Hematopoietic multipotent progenitor cell treated with erythropoietin and hydrocortisone succinate and interleukin-3 and kit ligand, for 15 days (in vitro differentiated cells): ENCODE data around the gene CASKIN1.
"Not testable (repeated sequence)": the region's sequence is repeated elsewhere in the genome, so short reads cannot be mapped to it uniquely, and the experiment has no call there.

Experiments used
- DNase-seq: peaks from one replicate; pipeline ENCODE4 v3.0.0-alpha.2; 2015; ENCODE audit warnings: low spot score

The CASKIN1 gene

GRCh38 chr16:2196162-2196980 lies at the start of gene CASKIN1:
CASKIN1 (minus strand) TSS chr16:2196605; CDS start chr16:2196432, 173 bp downstream.
- DNase-seq = no peak

DNA sequence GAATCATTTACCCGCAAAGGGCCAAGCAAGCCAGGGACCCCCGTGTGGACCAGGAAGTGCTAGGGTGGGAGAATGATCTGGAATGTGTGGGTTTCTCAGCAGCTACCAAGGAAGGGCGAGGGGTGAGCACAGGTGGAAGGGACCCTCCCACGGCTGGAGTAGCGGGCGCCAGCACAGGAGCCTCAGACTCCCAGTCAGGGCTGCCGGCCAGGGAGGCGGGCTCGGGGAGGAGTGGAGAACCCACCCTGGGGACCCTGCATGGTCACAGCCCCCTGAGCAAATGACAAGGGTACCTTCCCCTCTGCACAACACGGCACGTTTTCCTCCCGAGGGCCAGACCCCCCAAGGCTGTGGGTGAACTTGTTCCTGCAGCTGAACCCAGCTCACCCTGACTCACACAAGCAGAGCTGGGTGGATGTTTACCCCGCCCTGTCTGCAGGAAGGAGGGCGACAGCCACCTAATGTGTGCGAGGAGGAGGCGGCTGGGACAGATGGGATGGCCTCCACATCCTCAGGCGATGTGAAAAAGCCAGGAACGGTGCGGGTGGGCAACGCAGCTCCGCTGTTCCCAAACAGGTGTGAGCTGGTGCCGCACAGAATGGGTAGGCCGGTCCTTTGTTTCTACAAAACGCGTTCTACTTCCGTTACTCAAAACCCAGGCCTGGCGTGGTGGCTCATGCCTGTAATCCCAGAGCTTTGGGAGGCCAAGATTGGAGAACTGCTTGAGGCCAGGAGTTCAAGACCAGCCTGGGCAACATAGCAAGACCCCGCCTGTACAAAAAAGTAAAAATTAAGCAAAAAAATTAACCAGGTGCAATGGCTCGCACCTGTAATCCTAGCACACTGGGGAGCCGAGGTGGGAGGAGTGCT lies 48.8 kb upstream of the CASKIN1 start:
- no peak for DNase-seq

GRCh38 chr16:2244301-2244700 lies 47.9 kb upstream of the CASKIN1 start:
- no peak for DNase-seq

- DNase-seq = no peak
Observed at GRCh38 chr16:2243781-2244180, 47.4 kb upstream of the CASKIN1 start.

DNA sequence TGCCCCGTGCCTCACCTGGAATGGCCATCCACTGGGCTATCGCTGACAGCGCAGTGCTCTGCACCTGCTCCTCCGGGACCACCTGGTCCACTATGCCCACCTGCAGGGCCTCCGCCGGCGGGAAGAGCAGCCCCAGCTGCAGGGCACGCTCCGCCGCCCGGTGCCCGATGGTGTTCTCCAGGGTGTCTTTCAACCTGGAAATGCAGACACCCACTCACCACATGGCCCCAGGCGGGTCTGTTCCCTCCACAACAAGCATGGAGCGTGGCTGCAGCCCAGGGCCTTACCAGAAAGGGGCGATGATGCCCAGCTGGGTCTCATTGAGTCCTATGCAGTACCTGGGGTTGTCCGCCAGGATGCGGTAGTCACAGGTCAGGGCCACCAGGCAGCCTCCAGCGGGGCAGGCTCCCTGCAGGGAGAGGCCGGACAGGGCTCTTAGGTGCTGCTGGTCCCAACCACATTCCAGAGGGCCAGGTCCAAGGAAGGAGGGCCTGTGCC lies 46.7 kb upstream of the CASKIN1 start:
- peak; percentile 38 for DNase-seq

DNA sequence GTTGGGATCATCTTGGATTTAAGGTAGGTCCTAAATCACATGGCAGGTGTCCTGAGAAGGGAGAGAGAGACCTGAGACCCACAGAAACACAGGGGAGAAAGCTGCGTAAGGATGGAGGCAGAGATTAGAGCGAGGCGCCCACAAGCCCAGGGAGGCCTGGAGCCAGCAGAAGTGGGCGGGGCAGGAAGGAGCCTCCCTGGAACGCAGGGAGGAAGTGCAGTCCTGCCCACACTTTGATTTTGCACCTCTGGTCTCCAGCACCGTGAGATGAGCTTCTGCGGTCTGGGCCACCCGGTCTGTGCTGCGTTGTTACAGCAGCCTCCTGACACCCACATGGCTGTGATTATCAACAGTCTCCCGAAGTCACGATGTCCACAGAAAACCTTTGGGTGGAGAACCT lies 46.2 kb upstream of the CASKIN1 start:
- no peak for DNase-seq

GRCh38 chr16:2240331-2240730 lies 43.9 kb upstream of the CASKIN1 start:
- not testable (repeated sequence) for DNase-seq

- no peak for DNase-seq
Observed at GRCh38 chr16:2238838-2239675, 42.7 kb upstream of the CASKIN1 start.

DNA sequence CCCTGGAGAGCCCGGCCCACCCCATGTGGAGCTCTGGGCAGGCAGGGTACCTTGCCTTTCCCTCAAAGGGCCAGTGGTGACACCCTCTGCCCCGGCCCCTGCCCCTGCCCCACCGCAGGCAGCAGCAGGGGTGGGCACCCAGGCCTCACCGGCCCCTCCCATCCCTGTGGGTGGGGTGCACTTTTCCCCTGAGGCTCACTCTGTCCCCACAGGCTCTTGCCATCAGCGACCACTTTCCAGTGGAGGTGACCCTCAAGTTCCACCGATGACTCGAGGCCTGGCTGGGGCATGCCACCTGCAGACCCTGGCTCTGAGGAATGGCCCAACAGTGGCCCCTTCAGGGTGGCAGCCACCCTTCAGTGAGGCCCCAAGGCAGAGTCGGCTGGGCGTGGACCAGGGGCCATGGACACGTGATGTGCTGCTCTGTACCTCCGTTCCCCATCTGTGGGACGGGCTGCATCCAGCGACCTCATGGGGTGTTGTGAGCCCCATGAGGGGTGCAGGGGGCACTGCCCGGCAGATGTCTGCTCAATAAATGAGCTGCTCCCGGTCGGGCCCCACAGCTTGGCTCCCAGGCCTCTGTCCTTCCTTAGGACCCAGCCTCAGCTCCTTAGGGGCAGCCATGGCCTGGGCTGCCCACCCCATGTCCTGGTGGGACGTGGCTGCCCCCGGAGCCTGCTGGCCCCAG lies 41.9 kb upstream of the CASKIN1 start:
- no peak for DNase-seq

- DNase-seq = no peak
Observed at GRCh38 chr16:2237493-2238149, 41.2 kb upstream of the CASKIN1 start.

GRCh38 chr16:2237102-2237482 lies 40.7 kb upstream of the CASKIN1 start:
- no peak for DNase-seq

- DNase-seq = no peak
Observed at GRCh38 chr16:2236337-2237101, 40.1 kb upstream of the CASKIN1 start, which contains the start of gene DNASE1L2. DNASE1L2 (plus strand) TSS chr16:2236444; CDS start chr16:2236817, 373 bp downstream.

DNA sequence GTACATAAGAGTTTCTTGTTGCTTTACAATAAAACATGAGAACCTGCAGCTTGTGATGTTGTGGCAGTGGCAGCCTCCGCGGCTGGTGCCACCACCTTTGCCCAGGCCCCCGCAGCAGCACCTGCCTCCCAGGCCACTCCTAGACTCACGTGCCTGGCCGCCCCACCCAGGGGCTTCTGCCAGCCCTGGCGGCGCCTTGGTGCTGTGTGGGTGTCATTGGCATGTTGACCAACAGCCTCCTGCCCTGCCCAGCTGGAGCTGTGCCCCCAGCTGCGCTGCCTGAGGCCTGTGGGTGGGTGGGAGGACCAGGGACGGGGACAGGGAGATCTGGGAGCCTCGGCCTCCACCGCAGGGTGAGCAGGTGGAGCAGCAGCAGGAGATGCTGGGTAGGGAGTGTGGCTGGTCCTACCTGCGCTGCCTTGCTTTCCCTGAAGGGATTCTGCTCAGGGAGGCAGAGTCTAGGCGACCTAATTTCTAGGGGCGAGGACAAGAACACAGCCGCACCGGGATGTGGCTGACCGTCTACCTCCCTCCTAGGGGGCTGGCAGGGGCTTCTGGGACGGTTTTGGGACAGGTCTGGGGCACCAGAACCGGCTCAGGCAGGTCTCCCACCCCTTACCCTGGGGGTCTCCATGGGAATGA lies 39.4 kb upstream of the CASKIN1 start:
- DNase-seq = no peak

GRCh38 chr16:2235234-2235651 lies 38.8 kb upstream of the CASKIN1 start:
- no peak for DNase-seq

DNA sequence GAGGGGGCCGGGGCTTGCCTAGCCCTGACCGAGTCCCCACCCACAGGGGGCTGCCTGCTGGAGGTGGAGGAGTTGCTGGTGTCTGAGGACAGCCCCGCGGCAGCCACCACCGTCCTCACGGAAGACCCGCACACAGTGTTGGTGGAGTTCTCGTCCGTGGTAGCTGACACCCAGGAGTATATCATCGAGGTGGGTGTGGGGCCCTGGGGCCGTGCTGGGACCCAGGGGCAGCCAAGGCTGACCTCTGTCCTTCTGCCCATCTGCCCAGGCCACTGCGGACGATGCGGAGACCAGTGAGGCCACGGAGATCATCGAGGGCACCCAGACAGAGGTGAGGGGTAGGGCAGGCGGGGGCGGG lies 38.4 kb upstream of the CASKIN1 start:
- DNase-seq = no peak

DNA sequence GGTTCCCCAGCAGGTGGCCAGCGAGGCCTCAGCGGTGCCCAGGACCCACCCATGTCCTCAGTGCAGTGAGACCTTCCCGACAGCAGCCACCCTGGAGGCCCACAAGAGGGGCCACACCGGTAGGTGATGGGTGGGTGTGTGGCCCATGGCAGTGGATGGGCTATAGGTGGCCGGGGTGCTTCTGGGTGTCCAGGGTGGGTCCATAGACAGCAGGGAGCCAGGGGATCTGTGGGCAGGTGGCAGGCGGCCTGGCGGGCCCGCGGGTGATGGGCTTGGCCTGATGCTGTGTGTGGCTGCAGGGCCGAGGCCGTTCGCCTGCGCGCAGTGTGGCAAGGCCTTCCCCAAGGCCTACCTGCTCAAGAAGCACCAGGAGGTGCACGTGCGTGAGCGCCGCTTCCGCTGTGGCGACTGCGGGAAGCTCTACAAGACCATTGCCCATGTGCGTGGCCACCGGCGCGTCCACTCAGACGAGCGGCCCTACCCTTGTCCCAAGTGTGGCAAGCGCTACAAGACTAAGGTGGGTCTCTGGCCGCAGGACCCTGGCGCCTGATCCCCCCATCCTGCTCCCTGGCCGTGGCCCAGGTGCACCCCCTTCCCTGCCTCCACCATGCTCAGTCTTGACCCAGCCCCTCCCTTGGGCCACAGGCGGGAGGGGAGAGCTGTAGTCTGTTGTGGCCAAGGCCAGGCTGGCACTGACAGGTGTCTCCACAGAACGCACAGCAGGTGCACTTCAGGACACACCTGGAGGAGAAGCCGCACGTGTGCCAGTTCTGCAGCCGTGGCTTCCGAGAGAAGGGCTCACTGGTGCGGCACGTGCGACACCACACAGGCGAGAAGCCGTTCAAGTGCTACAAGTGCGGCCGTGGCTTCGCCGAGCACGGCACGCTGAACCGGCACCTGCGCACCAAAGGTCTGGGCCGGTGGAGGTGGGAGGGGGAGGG lies 37.7 kb upstream of the CASKIN1 start:
- DNase-seq = no peak

- no peak for DNase-seq
Observed at GRCh38 chr16:2233046-2233775, 36.8 kb upstream of the CASKIN1 start.
